Body of pancreas (tissue), 4 donors: ENCODE data around the gene HES4. TPM values are rescaled to one million over a fixed set of nuclear protein-coding genes. Genes with fewer than 3 reads are reported as not detected.

Source experiments
- ATAC-seq: fragments of 150-250 bp; one replicate; pipeline ENCODE4 v1.9.1; 2016
- DNase-seq, 4 donors: peaks; one replicate each; pipeline ENCODE4 v3.0.0-alpha.2; 2019
- H3K27ac ChIP-seq, 4 donors: fragments of 200-600 bp; sonication (generic); 1 replicate in 3 of 4; 2 replicates in 1 of 4; pipeline versions ENCODE4 v1.5.1 to v1.6.1; 2016 to 2019; ENCODE audit warnings: mild to moderate bottlenecking in 1 of 4, mixed read lengths in 1 of 4, moderate library complexity in 1 of 4
- H3K27me3 ChIP-seq, 2 donors: fragments of 200-600 bp; sonication (generic); one replicate each; pipeline ENCODE4 v1.6.0; 2016; ENCODE audit warnings: mild to moderate bottlenecking in 1 of 2
- H3K36me3 ChIP-seq, 2 donors: fragments of 200-600 bp; sonication (generic); replicated peaks in 1 of 2; 2 replicates each; pipeline ENCODE4 v1.5.1; 2016; ENCODE audit warnings: low read depth in 2 of 2; ENCODE audit not compliant: insufficient read depth in 1 of 2
- H3K4me1 ChIP-seq: fragments of 200-600 bp; sonication (generic); one replicate; pipeline ENCODE4 v1.6.0; 2016
- H3K4me3 ChIP-seq, 2 donors: fragments of 200-600 bp; sonication (generic); 1 replicate in 1 of 2; 2 replicates in 1 of 2; pipeline ENCODE4 v1.5.1; 2016 to 2019
- H3K9me3 ChIP-seq, 3 donors: fragments of 200-600 bp; sonication (generic); 1 replicate in 2 of 3; 2 replicates in 1 of 3; pipeline ENCODE4 v1.5.1; 2016
- CTCF ChIP-seq, 7 experiments: fragments of 450-650 bp in 4 of 7; fragments of 200-600 bp in 3 of 7; sonication (generic) in 3 of 7; IDR thresholded peaks; one replicate each; pipeline ENCODE4 v1.5.1; 2016 to 2019; ENCODE audit warnings: antibody characterized with exemption in 7 of 7
- POLR2A ChIP-seq, 3 donors: fragments of 450-650 bp; IDR thresholded peaks; one replicate each; pipeline ENCODE4 v1.6.1; 2016; ENCODE audit warnings: antibody characterized with exemption in 3 of 3, mild to moderate bottlenecking in 2 of 3
- WGBS, 2 donors: methylation state at CpG; one replicate each; pipeline ENCODE4 v1.1.5; 2017; 5-methylcytosine and 5-hydroxymethylcytosine counted together
- intact Hi-C: fragments of 100-400 bp; cut with DNase I; formaldehyde crosslinking; loops from one replicate; pipeline ENCODE4 v1.15.1; 2023
- total RNA-seq, 2 donors: library from RNA; depleted of rRNA; stranded (reverse); fragments of >200 nt; gene quantifications; one replicate each; pipeline ENCODE4 v1.1.0, GENCODE V29; 2016

The HES4 gene
- total RNA-seq, 2 donors from 2014 or later: 44.1 to 97.2 TPM

GRCh38 chr1:1046243-1046642, 46.3 kb upstream of the HES4 start:
- intact Hi-C loops: no loop called here
- no peaks in the 10 kb centered on the region for H3K9me3 ChIP-seq
- DNase-seq (no peak), ATAC-seq (no peak)
- H3K27ac ChIP-seq: no peak overlapping the region
- H3K27me3 ChIP-seq: no peaks in the 10 kb centered on the region
- no peak overlapping the region for H3K4me3 ChIP-seq
- TF ChIP-seq CTCF (IDR thresholded peaks at IDR 0.05) (no peak), POLR2A (IDR thresholded peaks at IDR 0.05) (no peak)
- 89 to 94% methylated on average over 7 to 14 of the region's 20 CpGs for WGBS, 2 donors
- H3K36me3 ChIP-seq: no peaks in the 10 kb centered on the region
- H3K4me1 ChIP-seq: no peaks in the 10 kb centered on the region

- ATAC-seq (no peak), DNase-seq (no peak)
- Histone ChIP-seq H3K36me3 (no peaks in the 10 kb centered on the region), H3K27ac (no peak overlapping the region), H3K9me3 (no peaks in the 10 kb centered on the region), H3K4me1 (peaks cover 5% of the 10 kb centered on the region), H3K4me3 (no peak overlapping the region), H3K27me3 (no peaks in the 10 kb centered on the region)
- TF ChIP-seq POLR2A (IDR thresholded peaks at IDR 0.05): no peak
- no peak for TF ChIP-seq CTCF (IDR thresholded peaks at IDR 0.05)
- 85 to 97% methylated on average over 13 to 23 of the region's 23 CpGs for WGBS, 2 donors
- intact Hi-C loops: no loop called here
Observed at GRCh38 chr1:1045129-1045528, 45.2 kb upstream of the HES4 start.

- intact Hi-C loops: no loop called here
- no peak for ATAC-seq
Observed at GRCh38 chr1:1044455-1045078, 44.7 kb upstream of the HES4 start.

GRCh38 chr1:1043921-1044320, 44.0 kb upstream of the HES4 start:
- Histone ChIP-seq H3K4me3 (no peak overlapping the region), H3K27me3 (no peaks in the 10 kb centered on the region), H3K27ac (no peak overlapping the region), H3K9me3 (no peaks in the 10 kb centered on the region), H3K4me1 (peaks cover 12% of the 10 kb centered on the region), H3K36me3 (no peaks in the 10 kb centered on the region)
- DNase-seq (no peak), ATAC-seq (no peak)
- intact Hi-C loops: no loop called here
- WGBS, 2 donors: 99 to 100% methylated on average over 9 to 20 of the region's 33 CpGs
- no peak for TF ChIP-seq POLR2A (IDR thresholded peaks at IDR 0.05)
- TF ChIP-seq CTCF (IDR thresholded peaks at IDR 0.05): no peak

More at GRCh38 chr1:1044455-1045078, 44.7 kb upstream of the HES4 start:
- Histone ChIP-seq H3K27ac (no peak overlapping the region), H3K36me3 (no peaks in the 10 kb centered on the region), H3K4me3 (no peak overlapping the region), H3K27me3 (no peaks in the 10 kb centered on the region), H3K9me3 (no peaks in the 10 kb centered on the region), H3K4me1 (peaks cover 11% of the 10 kb centered on the region)
- no peak for TF ChIP-seq CTCF (IDR thresholded peaks at IDR 0.05)
- no peak for TF ChIP-seq POLR2A (IDR thresholded peaks at IDR 0.05)
- DNase-seq: no peak
- 91% methylated on average over 29 to 34 of the region's 34 CpGs for WGBS, 2 donors

GRCh38 chr1:1043411-1043810, 43.5 kb upstream of the HES4 start:
- no peak for ATAC-seq
- H3K36me3 ChIP-seq: no peaks in the 10 kb centered on the region
- no peaks in the 10 kb centered on the region for H3K9me3 ChIP-seq
- no peak overlapping the region for H3K4me3 ChIP-seq
- H3K4me1 ChIP-seq: peaks cover 12% of the 10 kb centered on the region
- WGBS, 2 donors: 90 to 98% methylated on average over 22 to 25 of the region's 27 CpGs
- TF ChIP-seq POLR2A (IDR thresholded peaks at IDR 0.05): no peak
- TF ChIP-seq CTCF (IDR thresholded peaks at IDR 0.05): no peak
- H3K27me3 ChIP-seq: no peaks in the 10 kb centered on the region
- intact Hi-C loops: no loop called here
- H3K27ac ChIP-seq: no peak overlapping the region
- DNase-seq: no peak
